Measurements from ENCODE around the gene LRFN2. TPM values are rescaled to one million over a fixed set of nuclear protein-coding genes. Genes with fewer than 3 reads are reported as not detected.

LRFN2 gene
- total RNA-seq, 4 donors from 2014 or later: 0.83 TPM; not detected in 3

DNA sequence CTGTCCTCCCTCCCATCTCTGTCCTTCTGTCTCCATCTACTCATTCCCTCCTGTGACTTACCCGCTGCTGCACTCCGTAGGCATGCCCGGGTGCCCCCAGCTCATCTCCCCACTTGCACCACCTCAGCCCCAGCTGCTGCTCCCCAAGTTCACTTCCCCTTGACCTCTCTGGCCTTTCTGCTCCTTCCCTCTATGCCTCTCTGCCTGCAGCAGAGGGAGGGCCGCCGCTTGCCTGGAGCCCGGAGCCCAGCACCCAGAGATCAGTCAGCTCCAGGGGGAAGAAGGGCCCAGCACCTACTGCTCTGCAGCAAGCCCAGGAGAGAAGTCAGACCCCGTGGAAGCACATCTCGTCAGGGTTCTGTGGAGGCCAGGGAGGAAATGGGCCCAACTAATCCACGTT, 97.4 kb downstream of the LRFN2 start:
- no peaks in the 10 kb centered on the region for H3K27me3 ChIP-seq

DNA sequence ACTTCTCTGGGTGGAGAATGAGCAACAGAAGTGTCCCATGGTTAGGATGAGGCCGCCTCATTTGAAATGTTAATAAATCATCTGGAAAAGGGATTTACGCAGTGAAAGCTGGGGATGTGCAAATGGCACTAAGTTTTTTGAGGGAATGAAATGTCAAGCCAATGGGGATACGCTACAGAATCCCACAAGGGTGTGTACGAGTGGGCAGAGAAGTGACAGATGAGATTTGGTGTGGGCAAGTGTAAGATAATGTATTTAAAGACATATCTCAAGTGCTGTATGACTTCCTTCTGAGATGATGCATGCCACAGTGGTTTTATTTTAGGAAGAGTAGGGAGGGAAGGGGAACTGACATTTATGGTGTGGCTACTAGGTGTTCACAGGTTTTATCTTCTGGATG, 100.6 kb downstream of the LRFN2 start:
- Histone ChIP-seq H3K4me1 (no peaks in the 10 kb centered on the region), H3K27me3 (no peaks in the 10 kb centered on the region), H3K36me3 (no peaks in the 10 kb centered on the region), H3K9me3 (no peaks in the 10 kb centered on the region), H3K4me3 (no peak overlapping the region), H3K27ac (no peak overlapping the region)
- no peak for TF ChIP-seq POLR2A (IDR thresholded peaks at IDR 0.05)
- TF ChIP-seq, protein P1, sequence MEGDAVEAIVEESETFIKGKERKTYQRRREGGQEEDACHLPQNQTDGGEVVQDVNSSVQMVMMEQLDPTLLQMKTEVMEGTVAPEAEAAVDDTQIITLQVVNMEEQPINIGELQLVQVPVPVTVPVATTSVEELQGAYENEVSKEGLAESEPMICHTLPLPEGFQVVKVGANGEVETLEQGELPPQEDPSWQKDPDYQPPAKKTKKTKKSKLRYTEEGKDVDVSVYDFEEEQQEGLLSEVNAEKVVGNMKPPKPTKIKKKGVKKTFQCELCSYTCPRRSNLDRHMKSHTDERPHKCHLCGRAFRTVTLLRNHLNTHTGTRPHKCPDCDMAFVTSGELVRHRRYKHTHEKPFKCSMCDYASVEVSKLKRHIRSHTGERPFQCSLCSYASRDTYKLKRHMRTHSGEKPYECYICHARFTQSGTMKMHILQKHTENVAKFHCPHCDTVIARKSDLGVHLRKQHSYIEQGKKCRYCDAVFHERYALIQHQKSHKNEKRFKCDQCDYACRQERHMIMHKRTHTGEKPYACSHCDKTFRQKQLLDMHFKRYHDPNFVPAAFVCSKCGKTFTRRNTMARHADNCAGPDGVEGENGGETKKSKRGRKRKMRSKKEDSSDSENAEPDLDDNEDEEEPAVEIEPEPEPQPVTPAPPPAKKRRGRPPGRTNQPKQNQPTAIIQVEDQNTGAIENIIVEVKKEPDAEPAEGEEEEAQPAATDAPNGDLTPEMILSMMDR (IDR thresholded peaks at IDR 0.05): no peak
- no peak for DNase-seq

More for the DNA sequence above, 97.4 kb downstream of the LRFN2 start:
- no peak overlapping the region for H3K27ac ChIP-seq
- no peak overlapping the region for H3K4me3 ChIP-seq
- DNase-seq: no peak
- H3K36me3 ChIP-seq: no peaks in the 10 kb centered on the region
- no peaks in the 10 kb centered on the region for H3K4me1 ChIP-seq
- H3K9me3 ChIP-seq: no peaks in the 10 kb centered on the region
- no peak for TF ChIP-seq POLR2A (IDR thresholded peaks at IDR 0.05)
- TF ChIP-seq, protein P1 (IDR thresholded peaks at IDR 0.05): no peak

DNA sequence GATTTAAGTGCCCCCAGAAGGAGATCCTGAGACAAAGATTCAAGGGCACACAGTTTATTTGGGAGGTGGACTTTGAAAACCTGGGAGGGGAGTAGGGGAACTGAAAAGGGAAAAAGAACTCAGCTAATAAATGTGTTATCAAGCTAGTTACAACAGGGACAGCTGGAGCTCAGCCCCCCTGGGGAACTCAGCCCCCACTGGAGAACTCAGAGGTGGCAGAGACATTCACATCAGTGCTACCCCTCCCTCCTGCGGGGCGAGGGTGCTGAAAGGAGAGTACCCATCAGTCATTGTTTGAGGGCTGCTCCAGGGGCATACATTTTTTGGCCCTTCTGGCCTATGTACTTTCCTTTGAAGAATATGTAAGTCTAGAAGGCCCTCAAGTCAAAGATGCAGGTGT, 101.4 kb downstream of the LRFN2 start:
- H3K4me1 ChIP-seq: no peaks in the 10 kb centered on the region
- no peak for TF ChIP-seq POLR2A (IDR thresholded peaks at IDR 0.05)
- TF ChIP-seq, protein P1 (IDR thresholded peaks at IDR 0.05): no peak
- H3K9me3 ChIP-seq: no peaks in the 10 kb centered on the region
- no peak for DNase-seq
- no peak overlapping the region for H3K27ac ChIP-seq
- H3K4me3 ChIP-seq: no peak overlapping the region
- H3K27me3 ChIP-seq: no peaks in the 10 kb centered on the region
- H3K36me3 ChIP-seq: no peaks in the 10 kb centered on the region

DNA sequence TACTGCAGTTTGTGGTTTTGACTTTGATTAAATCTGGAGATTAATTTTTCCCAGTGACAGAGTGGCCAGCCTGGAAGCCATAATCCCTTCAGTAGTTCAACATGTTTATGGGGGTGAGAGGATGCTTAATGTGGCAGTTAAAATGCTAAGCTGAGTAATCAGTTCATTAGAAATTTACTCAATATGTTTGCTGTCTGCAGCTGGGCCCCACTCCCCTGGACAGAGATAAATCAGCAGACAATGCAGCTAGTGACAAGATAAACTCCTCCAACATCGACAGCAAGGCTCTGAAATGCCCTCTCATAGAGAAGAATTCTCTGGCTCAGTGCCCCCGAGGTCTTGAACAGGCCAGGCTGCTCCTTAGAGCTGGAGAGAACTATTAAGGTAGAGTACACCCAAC, 101.9 kb downstream of the LRFN2 start:
- no peaks in the 10 kb centered on the region for H3K27me3 ChIP-seq
- H3K4me3 ChIP-seq: no peak overlapping the region
- TF ChIP-seq, protein P1 (IDR thresholded peaks at IDR 0.05): no peak
- TF ChIP-seq POLR2A (IDR thresholded peaks at IDR 0.05): no peak
- no peaks in the 10 kb centered on the region for H3K36me3 ChIP-seq
- H3K4me1 ChIP-seq: no peaks in the 10 kb centered on the region
- no peak for DNase-seq
- H3K27ac ChIP-seq: no peak overlapping the region
- H3K9me3 ChIP-seq: no peaks in the 10 kb centered on the region

DNA sequence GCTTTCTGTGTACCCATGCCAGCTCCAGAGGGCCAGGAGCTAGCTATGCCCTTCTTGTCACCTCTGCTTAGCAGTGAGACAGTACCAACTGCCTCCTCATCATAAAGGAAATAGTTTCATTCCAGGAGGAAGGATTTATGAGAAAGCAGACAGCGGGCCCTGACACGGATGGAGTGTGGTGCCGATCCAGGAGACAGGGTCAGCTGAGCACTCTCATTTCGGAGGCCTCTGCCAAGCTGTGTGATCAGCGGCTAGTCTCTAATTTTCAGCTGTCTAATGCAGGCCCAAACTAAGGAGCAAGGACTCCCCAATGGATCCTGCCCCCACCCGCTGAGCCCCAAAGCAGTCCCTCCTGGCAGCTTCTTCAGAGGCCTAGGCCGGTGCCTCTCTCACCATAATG, 103.1 kb downstream of the LRFN2 start:
- Histone ChIP-seq H3K36me3 (no peaks in the 10 kb centered on the region), H3K9me3 (no peaks in the 10 kb centered on the region), H3K27ac (no peak overlapping the region), H3K4me3 (no peak overlapping the region), H3K27me3 (no peaks in the 10 kb centered on the region), H3K4me1 (no peaks in the 10 kb centered on the region)
- no peak for DNase-seq
- TF ChIP-seq, protein P1 (IDR thresholded peaks at IDR 0.05): no peak
- no peak for TF ChIP-seq POLR2A (IDR thresholded peaks at IDR 0.05)

DNA sequence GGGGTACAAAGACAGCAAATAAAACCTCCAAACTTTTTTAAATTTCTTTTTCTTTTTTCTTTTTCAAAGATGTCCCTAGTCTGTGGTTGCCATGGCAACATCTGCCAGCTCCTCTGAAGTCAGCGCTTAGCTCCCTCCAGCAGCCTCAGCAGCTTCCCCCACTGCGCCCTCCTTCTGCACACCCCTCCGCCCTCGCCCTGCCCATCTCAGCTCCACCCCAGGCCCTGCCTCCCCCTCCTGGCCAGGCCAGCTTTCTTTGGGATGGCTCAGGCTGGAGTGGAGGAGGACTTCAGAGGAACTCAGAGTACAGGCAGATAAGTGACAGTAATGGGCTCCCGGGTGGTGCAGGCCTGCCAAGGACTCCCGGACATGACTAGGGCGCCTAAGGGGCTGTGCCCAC, 104.6 kb downstream of the LRFN2 start:
- H3K27ac ChIP-seq: no peak overlapping the region
- no peak for DNase-seq
- no peaks in the 10 kb centered on the region for H3K9me3 ChIP-seq
- H3K4me1 ChIP-seq: no peaks in the 10 kb centered on the region
- H3K27me3 ChIP-seq: no peaks in the 10 kb centered on the region
- no peak overlapping the region for H3K4me3 ChIP-seq
- H3K36me3 ChIP-seq: no peaks in the 10 kb centered on the region
- no peak for TF ChIP-seq POLR2A (IDR thresholded peaks at IDR 0.05)
- TF ChIP-seq, protein P1 (IDR thresholded peaks at IDR 0.05): no peak
